GM12874 (cell line): ENCODE measurements around the gene MED22.

Experiments
- CTCF ChIP-seq: IDR thresholded peaks from 2 replicates; pipeline ENCODE4 v1.5.1; 2011; ENCODE audit warnings: low read depth, mild to moderate bottlenecking, control low read depth, low read length, moderate library complexity; ENCODE audit not compliant: insufficient read depth

MED22 gene

GRCh38 chr9:133380734-133381133, 32.8 kb upstream of the MED22 start:
- no peak for TF ChIP-seq CTCF

- TF ChIP-seq CTCF = no peak
Observed at GRCh38 chr9:133379153-133380086, 31.5 kb upstream of the MED22 start.

GRCh38 chr9:133378408-133378962, 30.6 kb upstream of the MED22 start:
- TF ChIP-seq CTCF = no peak

GRCh38 chr9:133377721-133378216, 29.8 kb upstream of the MED22 start:
- TF ChIP-seq CTCF = no peak

- no peak for TF ChIP-seq CTCF
Observed at GRCh38 chr9:133375724-133376654, 28.1 kb upstream of the MED22 start, which contains the start of the genes STKLD1 and SURF4. STKLD1 (plus strand) TSS chr9:133376366; CDS start chr9:133376474, 108 bp downstream. SURF4 (minus strand) TSS chr9:133376060; CDS start chr9:133375969, 91 bp downstream.

GRCh38 chr9:133375116-133375723, 27.3 kb upstream of the MED22 start:
- TF ChIP-seq CTCF = 0 out of 2 replicates have a peak, but pooled peaks have one; percentile 13
